CD4-positive, alpha-beta T cell treated with Interleukin-6 at 100 ng/mL for 8 hours (primary cell): ENCODE data around the gene ANO2.

Experiments
- DNase-seq: peaks from one replicate; pipeline ENCODE4 v3.0.0-alpha.2; 2020; ENCODE audit warnings: mixed read lengths, low spot score

The ANO2 gene

DNA sequence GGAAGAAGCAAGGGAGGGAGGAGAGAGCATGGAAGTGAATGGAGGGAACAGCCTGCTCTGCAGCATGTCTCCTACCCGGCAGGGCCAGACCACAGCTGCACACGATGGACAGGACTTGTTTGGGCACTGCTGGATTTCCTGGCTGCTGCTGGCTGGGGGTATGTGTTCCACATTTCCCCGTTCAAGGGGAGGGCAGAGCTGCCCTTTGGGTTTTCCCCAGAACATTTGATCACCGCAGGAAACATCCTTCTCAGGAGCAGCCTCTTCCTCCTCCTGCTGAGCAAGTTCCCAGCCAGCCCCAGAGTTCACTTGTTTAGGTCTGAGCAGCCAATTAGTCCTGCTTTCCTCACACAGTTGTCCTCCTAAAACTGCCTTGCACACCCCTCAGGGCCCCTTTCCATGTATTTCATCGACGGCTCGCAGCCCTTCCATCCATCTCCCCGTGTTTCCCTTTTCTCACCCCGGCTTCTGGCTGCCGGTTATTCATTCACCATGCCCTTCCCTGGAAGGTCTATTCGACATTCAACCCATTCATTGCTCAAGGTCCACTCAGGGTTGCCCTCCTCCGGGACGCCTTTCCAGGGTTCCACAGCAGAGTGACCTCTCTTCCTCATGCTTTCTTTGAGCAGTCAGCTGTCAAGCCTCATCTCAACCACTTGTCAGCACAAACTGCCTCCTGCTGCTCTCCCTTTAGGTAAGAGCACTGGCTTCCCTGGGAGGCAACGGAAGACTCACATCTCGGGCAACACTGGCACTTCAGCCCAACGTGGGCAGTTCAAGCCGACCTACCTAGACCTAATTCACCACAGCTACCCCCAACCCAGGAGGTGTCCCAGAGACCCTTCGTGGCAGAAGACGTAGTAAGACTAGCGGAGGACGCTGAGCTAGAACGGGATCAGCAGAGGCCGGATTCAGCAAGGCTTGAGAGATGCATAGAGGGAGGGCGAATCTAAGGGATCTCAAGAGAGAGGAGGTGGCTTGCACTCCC is 20.1 kb upstream of the ANO2 start:
- no peak for DNase-seq

DNA sequence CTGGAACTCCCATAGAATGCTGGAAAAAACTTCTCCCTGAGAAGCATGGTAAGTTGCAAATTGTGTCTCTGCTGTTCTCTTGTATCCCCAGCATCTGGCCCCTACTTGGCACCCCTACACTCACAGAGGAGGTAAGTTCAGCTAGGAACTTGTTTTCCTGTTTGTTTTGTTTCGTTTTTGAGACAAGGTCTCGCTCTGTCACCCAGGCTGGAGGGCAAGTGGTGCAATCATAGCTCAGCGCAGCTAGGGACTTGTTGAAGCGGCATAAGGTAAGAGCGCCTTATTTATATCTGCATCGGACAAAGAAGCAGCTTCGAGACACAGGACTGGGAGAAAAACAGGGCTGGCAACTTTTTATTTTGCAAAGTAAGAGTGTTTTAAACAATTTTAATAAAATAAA is 18.5 kb upstream of the ANO2 start:
- no peak for DNase-seq

GRCh38 chr12:5960783-5961182 is 15.7 kb upstream of the ANO2 start:
- no peak for DNase-seq

DNA sequence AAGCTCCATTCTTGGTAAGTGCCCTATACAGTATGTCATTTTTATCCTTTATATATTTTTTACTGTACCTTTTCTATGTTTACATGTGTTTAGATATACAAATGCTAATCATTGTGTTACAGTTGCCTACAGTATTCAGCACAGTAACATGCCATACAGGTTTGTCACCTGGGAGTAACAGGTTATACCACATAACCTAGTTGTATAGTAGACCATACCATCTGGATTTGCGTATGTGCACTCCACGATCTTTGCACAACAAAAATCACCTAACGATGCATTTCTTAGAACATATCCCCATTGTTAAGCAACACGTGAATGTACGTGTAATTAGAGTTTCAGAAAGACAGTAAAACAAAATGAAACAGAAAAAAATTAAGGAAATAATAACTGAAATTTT is 11.9 kb upstream of the ANO2 start:
- DNase-seq = no peak

DNA sequence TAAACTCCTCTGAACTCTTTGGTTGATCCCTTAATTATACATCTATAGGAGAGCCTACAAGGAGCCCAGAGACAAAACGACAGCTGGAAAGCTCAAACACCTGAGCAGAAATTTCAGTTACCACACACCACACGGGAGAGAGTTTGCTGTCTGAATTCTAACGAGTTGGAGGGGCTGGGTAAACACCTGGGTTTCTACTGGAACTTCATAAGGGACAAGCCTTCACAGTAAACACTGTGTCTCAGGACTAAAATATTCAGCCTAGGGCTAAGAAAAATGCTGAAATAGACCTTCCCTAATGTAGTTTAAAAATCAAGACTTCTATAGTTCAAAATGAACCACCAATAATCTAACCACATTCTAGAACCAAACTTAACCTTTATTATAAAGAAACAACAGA is 9.6 kb upstream of the ANO2 start:
- DNase-seq = no peak

DNA sequence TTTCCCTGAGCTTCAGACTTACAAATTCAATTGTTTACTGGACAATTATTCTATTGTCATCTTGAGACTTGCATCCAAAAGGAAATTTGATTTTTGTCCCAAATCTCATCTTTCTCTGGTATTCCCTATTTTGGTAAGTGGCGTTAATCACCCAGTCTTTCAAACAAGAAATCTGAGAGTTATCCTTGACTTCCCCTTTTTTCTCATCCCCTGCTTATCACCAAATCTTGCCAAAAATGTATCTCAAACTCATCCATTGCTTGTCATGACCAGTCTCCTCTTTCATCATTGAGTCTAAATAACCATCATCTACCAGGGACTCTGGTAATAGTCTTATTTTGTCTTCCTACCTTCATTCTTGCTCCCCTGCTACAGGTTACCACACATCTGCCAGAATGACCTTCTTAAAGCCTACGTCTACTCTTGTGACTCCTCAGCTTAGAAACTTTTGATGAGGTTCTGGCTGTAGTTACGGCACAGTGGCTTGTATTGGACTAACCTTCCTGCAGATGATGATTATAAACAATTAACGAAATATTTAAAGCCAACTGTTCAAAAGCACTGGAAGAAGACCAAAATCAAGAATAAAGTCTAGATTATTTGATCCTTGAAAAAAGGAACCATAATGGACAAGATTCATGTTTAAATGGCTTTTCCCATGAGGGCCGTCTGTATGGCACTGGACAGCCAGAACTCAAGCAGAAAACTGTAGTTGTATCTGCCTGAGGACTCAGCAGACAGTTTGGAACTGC is 9.0 kb upstream of the ANO2 start:
- no peak for DNase-seq

DNA sequence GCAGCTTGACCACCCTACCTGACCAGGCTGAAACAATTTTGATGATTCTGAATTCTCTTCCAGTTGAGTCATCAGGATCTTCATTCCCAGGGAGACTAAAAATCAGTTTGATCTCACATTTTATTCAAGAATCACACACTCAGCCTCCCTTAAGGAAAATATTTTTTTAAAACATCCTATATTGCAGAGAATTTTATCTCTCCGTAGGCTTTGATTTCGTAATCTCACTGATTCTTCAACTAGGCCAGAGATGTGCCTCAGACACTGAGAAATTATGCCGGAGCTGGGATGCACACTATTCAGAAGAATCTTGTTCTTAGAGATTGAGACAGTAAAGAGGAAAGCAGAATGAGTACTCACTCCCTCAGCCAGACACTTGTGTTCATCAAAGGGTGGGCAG is 7.0 kb upstream of the ANO2 start:
- DNase-seq = no peak

DNA sequence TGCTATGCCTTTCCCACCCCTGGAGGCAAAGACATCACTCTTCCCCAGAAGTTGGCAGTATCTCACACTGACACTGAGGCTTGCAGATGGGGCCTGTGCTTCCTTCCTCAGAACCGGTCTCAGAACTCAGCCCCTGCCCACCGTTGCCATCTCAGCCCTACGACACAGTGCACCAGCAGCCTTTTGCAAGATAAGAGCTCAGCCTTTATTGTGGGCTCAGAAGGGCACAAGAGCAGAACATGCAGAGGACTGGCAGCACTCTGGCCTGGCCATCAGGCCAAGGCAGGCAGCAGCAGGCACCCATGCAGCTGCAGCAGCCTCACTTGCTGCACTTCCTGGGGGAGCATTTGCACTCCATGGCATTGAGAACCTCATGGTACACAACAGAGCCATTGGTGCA is 3.6 kb upstream of the ANO2 start:
- DNase-seq = no peak

DNA sequence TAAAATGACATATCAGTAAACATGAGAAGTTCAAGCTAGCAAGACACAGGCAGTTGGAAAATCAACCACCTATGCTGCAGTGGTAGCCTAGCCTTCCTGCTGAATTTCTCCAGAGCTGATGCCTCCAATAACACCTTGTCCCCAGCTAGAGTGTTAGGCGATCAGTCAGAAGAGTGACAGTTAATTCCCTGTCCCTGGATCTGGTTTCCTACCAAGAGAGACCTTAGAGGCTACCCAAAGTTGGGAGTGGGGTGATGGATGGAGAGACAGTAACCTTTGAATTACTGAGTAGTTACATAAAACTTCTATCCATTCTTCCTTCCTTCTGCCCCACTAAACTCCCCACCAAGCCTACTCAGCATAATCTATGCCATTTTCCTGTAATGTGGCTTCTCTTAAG is 1.9 kb upstream of the ANO2 start:
- DNase-seq = no peak

- no peak for DNase-seq
Observed at GRCh38 chr12:5946388-5946787, 1.3 kb upstream of the ANO2 start.

DNA sequence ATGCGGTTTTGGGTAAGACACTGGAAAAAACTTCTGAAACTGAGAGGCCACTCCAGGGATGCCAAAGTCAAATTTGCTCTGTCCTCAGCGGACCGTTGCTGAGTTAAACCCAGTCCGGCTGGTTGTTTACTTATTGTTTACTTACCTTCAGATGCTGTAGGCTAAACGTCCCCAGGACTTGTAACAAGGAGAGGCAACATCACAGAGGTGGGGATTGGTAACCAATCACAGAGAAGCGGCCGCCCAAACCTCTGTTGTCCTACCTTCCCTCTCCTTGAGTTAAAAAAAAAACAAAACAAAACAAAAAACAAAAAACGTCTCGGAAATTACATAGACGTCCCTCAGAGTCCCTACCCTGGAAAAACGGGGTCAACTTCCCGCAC is 380 bp downstream of the ANO2 start:
- no peak for DNase-seq

- no peak for DNase-seq
Observed at GRCh38 chr12:5944053-5944452, 1.0 kb downstream of the ANO2 start.

GRCh38 chr12:5941907-5942306 is 3.2 kb downstream of the ANO2 start:
- no peak for DNase-seq

DNA sequence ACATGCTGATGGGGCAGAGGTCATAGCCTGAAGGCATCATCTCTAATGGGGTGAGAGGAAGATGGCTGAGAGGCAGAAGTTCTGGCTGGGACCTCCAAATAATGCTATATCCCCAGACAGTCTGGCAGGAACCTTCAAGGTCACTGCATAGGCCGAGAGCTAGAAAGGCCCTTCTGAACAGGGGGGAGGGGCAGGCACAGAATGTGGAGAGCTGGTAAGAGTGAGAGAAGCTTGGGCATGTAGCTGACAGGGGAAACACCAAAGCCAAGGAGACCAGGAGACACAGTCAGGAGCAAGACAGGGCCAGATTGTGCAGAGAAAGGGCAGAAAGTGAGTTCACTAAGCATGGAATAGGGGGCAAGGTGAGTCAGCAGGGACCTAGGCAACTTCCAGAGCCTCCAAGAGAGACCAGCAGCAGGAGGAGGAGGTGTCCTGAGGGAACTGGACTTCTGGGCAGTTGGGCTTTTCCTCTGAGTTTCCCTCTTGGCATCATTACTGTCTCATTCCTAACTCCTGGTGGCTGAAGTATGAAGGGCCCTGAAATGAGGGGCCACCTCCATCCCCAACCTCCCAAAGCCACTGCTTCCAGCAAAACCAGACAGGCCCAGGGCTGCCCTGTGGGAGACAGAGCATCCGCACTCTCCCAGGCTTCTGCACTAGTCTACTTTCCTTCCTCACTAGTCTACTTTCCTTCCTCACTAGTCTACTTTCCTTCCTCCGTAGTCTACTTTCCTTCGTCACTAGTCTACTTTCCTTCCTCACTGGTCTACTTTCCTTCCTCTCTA is 17.1 kb downstream of the ANO2 start:
- no peak for DNase-seq

DNA sequence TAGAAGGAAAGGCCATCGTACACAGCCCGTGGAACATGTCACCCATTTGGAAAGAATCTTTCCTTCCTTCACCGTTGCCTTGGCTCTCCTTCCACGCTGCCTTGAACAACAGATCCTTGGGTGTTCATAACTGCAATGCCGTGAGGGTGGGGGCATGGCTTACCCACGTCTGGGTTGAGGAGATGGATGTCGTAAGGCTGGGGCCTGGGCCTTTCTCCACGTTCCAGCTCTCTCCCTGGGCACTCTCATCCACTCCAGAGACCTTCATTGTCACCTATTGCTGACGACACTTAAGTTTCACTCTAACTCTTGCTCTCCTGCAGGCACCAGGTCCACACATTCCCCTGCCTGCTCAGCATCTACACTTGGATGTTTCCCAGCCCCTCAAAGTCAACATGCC is 19.4 kb downstream of the ANO2 start:
- no peak for DNase-seq

- no peak for DNase-seq
Observed at GRCh38 chr12:5924342-5924741, 20.7 kb downstream of the ANO2 start.

- no peak for DNase-seq
Observed at GRCh38 chr12:5923751-5924150, 21.3 kb downstream of the ANO2 start.

DNA sequence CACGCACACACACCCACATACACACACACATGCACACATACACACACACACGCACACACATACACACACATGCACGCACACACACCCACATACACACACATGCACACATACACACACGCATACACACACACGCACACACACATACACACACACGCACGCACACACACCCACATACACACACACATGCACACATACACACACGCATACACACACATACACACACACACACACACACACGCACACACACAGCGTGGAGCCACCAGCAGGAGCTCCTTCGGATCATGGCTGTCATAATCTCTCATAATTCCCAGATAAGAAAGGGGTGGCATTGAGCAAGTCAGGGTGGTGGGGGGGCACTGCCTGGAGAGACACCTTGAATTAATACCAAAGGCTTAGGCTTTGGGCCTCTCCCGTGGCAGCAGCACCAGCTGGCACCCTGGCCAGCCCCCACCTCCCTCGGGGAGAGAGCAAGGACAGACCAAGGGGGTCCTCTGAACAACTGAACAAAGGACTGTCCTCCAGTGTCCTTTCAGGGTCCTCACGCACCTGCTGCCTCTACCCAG is 21.9 kb downstream of the ANO2 start:
- DNase-seq = no peak

GRCh38 chr12:5921966-5922899 is 22.8 kb downstream of the ANO2 start:
- no peak for DNase-seq

- no peak for DNase-seq
Observed at GRCh38 chr12:5921027-5921909, 23.8 kb downstream of the ANO2 start.
